NCI-H345 treated with DMSO at 0.1 percent for 48 hours (cell line): ENCODE results near the gene FBLN1.
A peak's percentile ranks its signal among the peaks of the same experiment; 100 is the strongest.
"Not testable (repeated sequence)": the region's sequence is repeated elsewhere in the genome, so short reads cannot be mapped to it uniquely, and the experiment has no call there.

Source experiments
- DNase-seq: peaks from one replicate; lab custom pipeline; 2025; ENCODE audit not compliant: unreplicated experiment; lab: John Stamatoyannopoulos, UW

Gene FBLN1

GRCh38 chr22:45502215-45503049 lies at the start of gene FBLN1:
FBLN1 (plus strand) TSS chr22:45502883; CDS start chr22:45502986, 103 bp downstream.
- no peak for DNase-seq

GRCh38 chr22:45453764-45454163 lies 48.9 kb upstream of the FBLN1 start:
- DNase-seq: no peak

GRCh38 chr22:45454275-45454674 lies 48.4 kb upstream of the FBLN1 start:
- no peak for DNase-seq

- no peak for DNase-seq
These were observed 47.5 kb upstream of the FBLN1 start for GRCh38 chr22:45455212-45455611.

- DNase-seq: no peak
These were observed 47.1 kb upstream of the FBLN1 start for GRCh38 chr22:45455621-45456020.

- DNase-seq: no peak
These were observed 45.9 kb upstream of the FBLN1 start for GRCh38 chr22:45456811-45457210.

GRCh38 chr22:45458532-45458931 lies 44.2 kb upstream of the FBLN1 start:
- no peak for DNase-seq

GRCh38 chr22:45459235-45459634 lies 43.4 kb upstream of the FBLN1 start:
- DNase-seq: no peak

GRCh38 chr22:45460288-45461109 lies 42.2 kb upstream of the FBLN1 start:
- no peak for DNase-seq

- peak; percentile 5 for DNase-seq
These were observed 40.5 kb upstream of the FBLN1 start for GRCh38 chr22:45462034-45462655.

- DNase-seq: not testable (repeated sequence)
These were observed 39.0 kb upstream of the FBLN1 start for GRCh38 chr22:45463691-45464090.

GRCh38 chr22:45465633-45466032 lies 37.0 kb upstream of the FBLN1 start:
- no peak for DNase-seq

GRCh38 chr22:45468872-45469271 lies 33.8 kb upstream of the FBLN1 start:
- no peak for DNase-seq

- no peak for DNase-seq
These were observed 33.2 kb upstream of the FBLN1 start for GRCh38 chr22:45469281-45470073.

GRCh38 chr22:45470871-45471270 lies 31.8 kb upstream of the FBLN1 start:
- DNase-seq: no peak

- DNase-seq: no peak
These were observed 30.3 kb upstream of the FBLN1 start for GRCh38 chr22:45472426-45472825.

GRCh38 chr22:45473626-45474237 lies 29.0 kb upstream of the FBLN1 start:
- DNase-seq: no peak

GRCh38 chr22:45475063-45475747 lies 27.5 kb upstream of the FBLN1 start:
- no peak for DNase-seq

GRCh38 chr22:45475851-45476514 lies 26.7 kb upstream of the FBLN1 start:
- DNase-seq: no peak
